H1 (cell line): ENCODE measurements around the gene RASAL2. TPM values are rescaled to one million over a fixed set of nuclear protein-coding genes. Genes with fewer than 3 reads are reported as not detected.

ENCODE experiments used
- CTCF ChIA-PET: fragments of 300-600 bp; sonication (Branson Sonifier 250); formaldehyde crosslinking; loops from one replicate; lab custom pipeline; 2021; ENCODE audit not compliant: partially characterized antibody; lab: Charles Lee
- POLR2A ChIA-PET: fragments of 300-600 bp; sonication (Branson Sonifier 250); formaldehyde crosslinking; loops from one replicate; lab custom pipeline; 2021; ENCODE audit warnings: inconsistent platforms; ENCODE audit not compliant: partially characterized antibody; lab: Charles Lee
- DNase-seq, 2 experiments: peaks; one replicate each; pipeline versions ENCODE4 v3.0.0 to v3.0.0-alpha.2; 2010 to 2022; ENCODE audit warnings: low spot score in 2 of 2, low read depth in 1 of 2, mixed read lengths in 1 of 2
- FAIRE-seq: peaks from 2 replicates; lab custom pipeline; 2011; peaks lifted over from hg19 to GRCh38; lab: Jason Lieb, UNC
- H2AFZ ChIP-seq: 2 replicates; pipeline ENCODE4 v1.8.1; 2012; ENCODE audit warnings: low read length, inconsistent platforms
- H2AK5ac ChIP-seq: 2 replicates; pipeline ENCODE4 v1.6.1; 2013; ENCODE audit warnings: low read depth, low read length
- H2BK120ac ChIP-seq: replicated peaks from 2 replicates; pipeline ENCODE3; 2013; ENCODE audit warnings: low read depth, low read length, inconsistent platforms
- H2BK12ac ChIP-seq: 2 replicates; pipeline ENCODE4 v1.6.1; 2013; ENCODE audit warnings: low read depth, low read length
- H2BK15ac ChIP-seq: 2 replicates; pipeline ENCODE4 v1.6.1; 2013; ENCODE audit warnings: low read length
- H2BK20ac ChIP-seq: 2 replicates; pipeline ENCODE4 v1.6.1; 2013; ENCODE audit warnings: low read length
- H2BK5ac ChIP-seq: 2 replicates; pipeline ENCODE4 v1.6.1; 2013; ENCODE audit warnings: low read depth, low read length
- H3K14ac ChIP-seq: 2 replicates; pipeline ENCODE4 v1.6.1; 2013; ENCODE audit warnings: inconsistent platforms; ENCODE audit not compliant: insufficient read length
- H3K18ac ChIP-seq: 2 replicates; pipeline ENCODE4 v1.6.1; 2013; ENCODE audit warnings: low read length; ENCODE audit errors: extremely low read depth
- H3K23ac ChIP-seq: 2 replicates; pipeline ENCODE4 v1.6.1; 2013; ENCODE audit warnings: inconsistent platforms; ENCODE audit not compliant: insufficient read length
- H3K23me2 ChIP-seq: 2 replicates; pipeline ENCODE4 v1.6.1; 2013; ENCODE audit warnings: low read depth, low read length
- H3K27ac ChIP-seq: 2 replicates; pipeline ENCODE4 v1.6.1; 2011; ENCODE audit warnings: low read depth, low read length, inconsistent platforms
- H3K27me3 ChIP-seq, 4 experiments: replicated peaks in 1 of 4; 1 replicate in 1 of 4; 2 replicates in 3 of 4; pipeline versions ENCODE4 v1.6.1 to v1.8.1; 2011 to 2013; ENCODE audit warnings: low read length in 3 of 4, mild to moderate bottlenecking in 3 of 4, inconsistent platforms in 2 of 4, mixed read lengths in 2 of 4, moderate library complexity in 1 of 4; ENCODE audit not compliant: control insufficient read depth in 3 of 4, insufficient read depth in 3 of 4; ENCODE audit errors: extremely low read depth in 1 of 4
- H3K36me3 ChIP-seq, 4 experiments: 2 replicates each; pipeline versions ENCODE4 v1.6.1 to v1.8.1; 2011 to 2013; ENCODE audit warnings: mild to moderate bottlenecking in 4 of 4, low read length in 3 of 4, moderate library complexity in 2 of 4, control low read depth in 1 of 4, inconsistent platforms in 1 of 4; ENCODE audit not compliant: insufficient read depth in 4 of 4, control insufficient read depth in 2 of 4
- H3K4ac ChIP-seq: replicated peaks from 2 replicates; pipeline ENCODE3; 2013; ENCODE audit warnings: low read length, low read depth, mixed read lengths, inconsistent platforms; ENCODE audit not compliant: insufficient read length
- H3K4me1 ChIP-seq, 4 experiments: replicated peaks in 1 of 4; 1 replicate in 1 of 4; 2 replicates in 3 of 4; pipeline versions ENCODE4 v1.6.1 to v1.8.1; 2011 to 2013; ENCODE audit warnings: low read length in 3 of 4, inconsistent platforms in 2 of 4, mixed read lengths in 1 of 4; ENCODE audit not compliant: insufficient read depth in 4 of 4, control insufficient read depth in 3 of 4
- H3K4me2 ChIP-seq, 2 experiments: 2 replicates each; pipeline versions ENCODE4 v1.6.1 to v1.8.1; 2011 to 2013; ENCODE audit warnings: low read depth in 2 of 2, low read length in 2 of 2, control low read depth in 1 of 2, inconsistent platforms in 1 of 2, mild to moderate bottlenecking in 1 of 2; ENCODE audit not compliant: insufficient read depth in 1 of 2
- H3K4me3 ChIP-seq, 4 experiments: fragments of 200-600, 300-600 bp in 1 of 4; sonication (generic), shearing (Covaris generic), sonication (Bioruptor Twin) in 1 of 4; 2 replicates each; pipeline versions ENCODE4 v1.5.1 to v1.8.1; 2011 to 2016; ENCODE audit warnings: low read length in 4 of 4, low read depth in 3 of 4, control low read depth in 2 of 4, inconsistent platforms in 2 of 4, mild to moderate bottlenecking in 2 of 4, mixed read lengths in 1 of 4, moderate library complexity in 1 of 4; ENCODE audit not compliant: insufficient read depth in 2 of 4; ENCODE audit errors: extremely low read depth in 1 of 4
- H3K56ac ChIP-seq: replicated peaks from 2 replicates; pipeline ENCODE3; 2013; ENCODE audit warnings: low read depth, mild to moderate bottlenecking, mixed read lengths, low read length, inconsistent platforms; ENCODE audit not compliant: insufficient read length
- H3K79me1 ChIP-seq: 2 replicates; pipeline ENCODE4 v1.6.1; 2013; ENCODE audit warnings: low read depth, low read length, control low read depth
- H3K79me2 ChIP-seq, 2 experiments: 2 replicates each; pipeline versions ENCODE4 v1.6.1 to v1.8.1; 2012 to 2013; ENCODE audit warnings: low read length in 2 of 2, mild to moderate bottlenecking in 2 of 2, inconsistent platforms in 1 of 2; ENCODE audit not compliant: insufficient read depth in 2 of 2, control insufficient read depth in 1 of 2
- H3K9ac ChIP-seq, 4 experiments: replicated peaks in 1 of 4; 1 replicate in 1 of 4; 2 replicates in 3 of 4; pipeline versions ENCODE4 v1.6.1 to v1.8.1; 2011 to 2013; ENCODE audit warnings: low read depth in 3 of 4, low read length in 3 of 4, control low read depth in 2 of 4, mild to moderate bottlenecking in 2 of 4, moderate library complexity in 2 of 4, inconsistent platforms in 1 of 4; ENCODE audit errors: extremely low read depth in 1 of 4
- H3K9me3 ChIP-seq, 2 experiments: 2 replicates each; pipeline versions ENCODE4 v1.6.1 to v1.8.1; 2012 to 2013; ENCODE audit warnings: mild to moderate bottlenecking in 2 of 2, moderate library complexity in 2 of 2, control low read depth in 1 of 2, inconsistent platforms in 1 of 2, low read depth in 1 of 2, low read length in 1 of 2, mixed read lengths in 1 of 2; ENCODE audit not compliant: insufficient read depth in 2 of 2
- H4K20me1 ChIP-seq, 2 experiments: replicated peaks in 1 of 2; 2 replicates each; pipeline versions ENCODE3 to v1.8.1; 2011 to 2013; ENCODE audit warnings: inconsistent platforms in 2 of 2, low read length in 2 of 2, mild to moderate bottlenecking in 1 of 2; ENCODE audit not compliant: insufficient read depth in 2 of 2, control insufficient read depth in 1 of 2
- H4K5ac ChIP-seq: 2 replicates; pipeline ENCODE4 v1.6.1; 2013; ENCODE audit warnings: low read length, low read depth, mixed read lengths, inconsistent platforms; ENCODE audit not compliant: insufficient read length
- H4K8ac ChIP-seq: 2 replicates; pipeline ENCODE4 v1.8.0; 2013; ENCODE audit warnings: mild to moderate bottlenecking, moderate library complexity, low read length, inconsistent platforms; ENCODE audit not compliant: insufficient read depth; ENCODE audit errors: extremely low read depth
- H4K91ac ChIP-seq: replicated peaks from 2 replicates; pipeline ENCODE3; 2013; ENCODE audit warnings: low read length, mixed read lengths, inconsistent platforms; ENCODE audit not compliant: insufficient read length
- ATF2 ChIP-seq: IDR thresholded peaks from 2 replicates; pipeline ENCODE4 v1.6.1; 2012; ENCODE audit warnings: low read length, inconsistent platforms
- CHD1 ChIP-seq: IDR thresholded peaks from 2 replicates; pipeline ENCODE4 v1.6.1; 2012; ENCODE audit warnings: low read depth, low read length, improper control_type of control experiment
- CHD2 ChIP-seq: IDR thresholded peaks from 2 replicates; pipeline ENCODE4 v1.6.1; 2012; ENCODE audit warnings: low read length, improper control_type of control experiment
- EGR1 ChIP-seq: IDR thresholded peaks from 2 replicates; pipeline ENCODE4 v1.6.1; 2011; ENCODE audit warnings: low read depth, low read length, borderline replicate concordance
- FOSL1 ChIP-seq: IDR thresholded peaks from 2 replicates; pipeline ENCODE4 v1.6.1; 2011; ENCODE audit warnings: mild to moderate bottlenecking, low read depth, low read length, moderate library complexity; ENCODE audit not compliant: insufficient read depth
- HDAC6 ChIP-seq: IDR thresholded peaks from one replicate; pipeline ENCODE4 v1.7.1; 2012; ENCODE audit warnings: low read depth, mild to moderate bottlenecking, inconsistent platforms, low read length, moderate library complexity
- POU5F1 ChIP-seq: IDR thresholded peaks from 2 replicates; pipeline ENCODE4 v1.6.1; 2011; ENCODE audit warnings: low read depth, mild to moderate bottlenecking, low read length, moderate library complexity
- TCF12 ChIP-seq: IDR thresholded peaks from 2 replicates; pipeline ENCODE4 v1.6.1; 2011; ENCODE audit warnings: low read depth, mild to moderate bottlenecking, low read length
- TEAD4 ChIP-seq: IDR thresholded peaks from 2 replicates; pipeline ENCODE4 v1.6.1; 2012; ENCODE audit warnings: low read depth, low read length, inconsistent platforms, mixed read lengths
- ZNF274 ChIP-seq: IDR thresholded peaks from 2 replicates; pipeline ENCODE4 v1.7.0; 2012; ENCODE audit warnings: low read length, borderline replicate concordance; ENCODE audit errors: extremely low read depth
- WGBS, 2 experiments: shearing (Covaris generic) in 1 of 2; methylation state at CpG; one replicate each; pipeline versions ENCODE4 v1.1.6 to v1.1.7; 2013 to 2015; ENCODE audit warnings: low lambda C conversion rate in 2 of 2, mixed read lengths in 2 of 2, inconsistent platforms in 1 of 2, low coverage in 1 of 2, missing lambda C conversion rate in 1 of 2; ENCODE audit not compliant: insufficient replicate concordance in 2 of 2, insufficient coverage in 1 of 2, insufficient read length in 1 of 2; ENCODE audit errors: extremely low coverage in 1 of 2, missing lambda C conversion rate in 1 of 2; 5-methylcytosine and 5-hydroxymethylcytosine counted together
- polyA plus RNA-seq, 7 experiments: library from polyadenylated mRNA; depleted of rRNA in 3 of 7; stranded (reverse) in 5 of 7; unstranded in 2 of 7; fragments of >200 nt in 5 of 7; fragments of 200-250 nt in 2 of 7; gene quantifications; 1 replicate in 5 of 7; 2 replicates in 1 of 7; 4 replicates in 1 of 7; pipeline versions ENCODE4 v1.2.1 to v1.2.3, GENCODE V29; 2011 to 2013; ENCODE audit warnings: missing spikeins in 2 of 7, mixed read lengths in 2 of 7
- total RNA-seq: library from RNA; stranded (reverse); fragmentation: NEBNext Ultra II Directional; extraction: Animal tissue kit (Norgen Biotek cat#: 25700); gene quantifications from 2 replicates; pipeline ENCODE4 v1.2.1, GENCODE V29; 2021

The RASAL2 gene
- total and polyA plus RNA-seq, 2 of the 8 experiments (the other 6 are each of a cell fraction or from before 2014, with no cell fraction given) = 15.9 to 32.5 TPM

- Histone ChIP-seq H3K79me1 (0 out of 2 replicates have a peak, but pooled peaks cover 2% of the 10 kb centered on the region), H3K18ac (peak overlapping the region; percentile 78), H3K4me2 (0 out of 4 replicates have a peak overlapping the region, but pooled peaks of 1 of the 2 experiments have one; percentile 3), H4K91ac (peak overlapping the region; percentile 17), H3K79me2 (peaks cover 0 to 67% of the 10 kb centered on the region in 2 experiments; a peak in 2 of 4 replicates), H3K4me1 (peaks cover 6 to 27% (median 12%) of the 10 kb centered on the region in 4 experiments; a peak in 6 of 7 replicates), H3K14ac (no peak overlapping the region), H3K4ac (no peak overlapping the region), H3K23ac (no peak overlapping the region), H3K23me2 (no peaks in the 10 kb centered on the region), H2BK20ac (peak overlapping the region; percentile 82), H2BK15ac (no peak overlapping the region), H4K8ac (no peak overlapping the region), H4K5ac (no peak overlapping the region), H4K20me1 (no peaks in the 10 kb centered on the region), H3K56ac (no peak overlapping the region), H3K9ac (no peak overlapping the region), H2AK5ac (peak overlapping the region; percentile 92), H2BK12ac (peak overlapping the region; percentile 94), H2BK5ac (peak overlapping the region; percentile 76; the same call in 1 of the 2 replicates), H3K27ac (0 out of 2 replicates have a peak overlapping the region, but pooled peaks have one; percentile 60), H3K4me3 (no peak overlapping the region; a peak in 1 of 8 replicates), H3K9me3 (no peaks in the 10 kb centered on the region), H2BK120ac (peak overlapping the region; percentile 5), H3K36me3 (no peaks in the 10 kb centered on the region), H2AFZ (no peak overlapping the region), H3K27me3 (no peaks in the 10 kb centered on the region)
- DNase-seq (no peak), FAIRE-seq (no peak)
- ChIA-PET CTCF (interaction anchor here (0.6 to 0.9 kb wide), 3 partner anchors 21 to 457 kb away, joined by 3 to 6 read pairs (median 4); no protein-coding TSS in a partner anchor), POLR2A (interaction anchor here (1.1 to 1.8 kb wide), 2 partner anchors 11 to 74 kb away, joined by 3 to 7 read pairs; no protein-coding TSS in a partner anchor)
- 62% methylated on average over 4 of the region's 4 CpGs; no CpG with 5 or more reads in 1 of the 2 experiments for WGBS, 2 experiments
- TF ChIP-seq CHD2 (no peak), EGR1 (no peak), CHD1 (no peak), HDAC6 (no peak), TCF12 (no peak), TEAD4 (no peak), ATF2 (no peak), FOSL1 (no peak), POU5F1 (no peak), ZNF274 (no peak)
Measured at GRCh38 chr1:178277793-178278530, 184.1 kb downstream of the RASAL2 start.
